ENCODE results near the gene NEU4.

The NEU4 gene

GRCh38 chr2:241763551-241764274 lies 45.3 kb upstream of the NEU4 start:
- peaks cover 3% of the 10 kb centered on the region for H3K27me3 Mint-ChIP-seq (ENCODE audit: low read depth)
- H3K4me3 Mint-ChIP-seq: no peak overlapping the region
- no peak for TF ChIP-seq CTCF (IDR thresholded peaks at IDR 0.05; ENCODE audit: unreplicated experiment in 3 of 3)
- peak overlapping the region; percentile 42 to 79 (median 71) for H3K27ac Mint-ChIP-seq
- peaks cover 5% of the 10 kb centered on the region for H3K9me3 Mint-ChIP-seq
- H3K4me1 Mint-ChIP-seq: peaks cover 29% of the 10 kb centered on the region
- H3K36me3 Mint-ChIP-seq (ENCODE audit: low read depth): peaks cover 27% of the 10 kb centered on the region

GRCh38 chr2:241764275-241765241 lies 44.4 kb upstream of the NEU4 start:
- peaks cover 3% of the 10 kb centered on the region for H3K27me3 Mint-ChIP-seq (ENCODE audit: low read depth)
- peak overlapping the region; percentile 42 to 92 (median 79) for H3K27ac Mint-ChIP-seq
- peaks cover 20% of the 10 kb centered on the region for H3K4me1 Mint-ChIP-seq
- peaks cover 19% of the 10 kb centered on the region for H3K36me3 Mint-ChIP-seq (ENCODE audit: low read depth)
- H3K9me3 Mint-ChIP-seq: peaks cover 3% of the 10 kb centered on the region
- TF ChIP-seq CTCF (IDR thresholded peaks at IDR 0.05; ENCODE audit: unreplicated experiment in 3 of 3): no peak
- H3K4me3 Mint-ChIP-seq: no peak overlapping the region

- no peak overlapping the region for H3K4me3 Mint-ChIP-seq
- no peak for TF ChIP-seq CTCF (IDR thresholded peaks at IDR 0.05; ENCODE audit: unreplicated experiment in 3 of 3)
- H3K9me3 Mint-ChIP-seq: no peaks in the 10 kb centered on the region
- H3K36me3 Mint-ChIP-seq (ENCODE audit: low read depth): peaks cover 2% of the 10 kb centered on the region
- no peak overlapping the region for H3K27ac Mint-ChIP-seq
- H3K27me3 Mint-ChIP-seq (ENCODE audit: low read depth): peaks cover under 1% of the 10 kb centered on the region
- H3K4me1 Mint-ChIP-seq: peaks cover 28% of the 10 kb centered on the region
Measured at GRCh38 chr2:241767464-241768250, 41.3 kb upstream of the NEU4 start.

GRCh38 chr2:241768251-241768711 lies 40.7 kb upstream of the NEU4 start:
- Mint-ChIP-seq H3K27ac (no peak overlapping the region), H3K36me3 (ENCODE audit: low read depth) (no peaks in the 10 kb centered on the region), H3K4me3 (no peak overlapping the region), H3K4me1 (peaks cover 22% of the 10 kb centered on the region), H3K9me3 (no peaks in the 10 kb centered on the region), H3K27me3 (ENCODE audit: low read depth) (no peaks in the 10 kb centered on the region)
- TF ChIP-seq CTCF (IDR thresholded peaks at IDR 0.05; ENCODE audit: unreplicated experiment in 3 of 3): no peak

- H3K9me3 Mint-ChIP-seq: no peaks in the 10 kb centered on the region
- H3K4me3 Mint-ChIP-seq: no peak overlapping the region
- H3K36me3 Mint-ChIP-seq (ENCODE audit: low read depth): no peaks in the 10 kb centered on the region
- no peaks in the 10 kb centered on the region for H3K27me3 Mint-ChIP-seq (ENCODE audit: low read depth)
- TF ChIP-seq CTCF (IDR thresholded peaks at IDR 0.05; ENCODE audit: unreplicated experiment in 3 of 3): no peak
- H3K27ac Mint-ChIP-seq: no peak overlapping the region
- H3K4me1 Mint-ChIP-seq: peaks cover 21% of the 10 kb centered on the region
Measured at GRCh38 chr2:241768850-241769249, 40.1 kb upstream of the NEU4 start.

All from nephron (organoid).